Glomerular endothelial cell (primary cell): ENCODE measurements around the gene DENND1C. TPM values are rescaled to one million over a fixed set of nuclear protein-coding genes. Genes with fewer than 3 reads are reported as not detected.
A peak's percentile ranks its signal among the peaks of the same experiment; 100 is the strongest.

Source experiments
- DNase-seq: peaks from one replicate; pipeline ENCODE4 v3.0.0-alpha.2; 2011; ENCODE audit warnings: low read depth, low spot score; ENCODE audit errors: extremely low read depth
- total RNA-seq: library from RNA; depleted of rRNA; stranded (reverse); fragments of >200 nt; gene quantifications from 2 replicates; pipeline ENCODE4 v1.2.3, GENCODE V29; 2015

The DENND1C gene
- total RNA-seq, 1 donor from 2014 or later, result not detected

DNA sequence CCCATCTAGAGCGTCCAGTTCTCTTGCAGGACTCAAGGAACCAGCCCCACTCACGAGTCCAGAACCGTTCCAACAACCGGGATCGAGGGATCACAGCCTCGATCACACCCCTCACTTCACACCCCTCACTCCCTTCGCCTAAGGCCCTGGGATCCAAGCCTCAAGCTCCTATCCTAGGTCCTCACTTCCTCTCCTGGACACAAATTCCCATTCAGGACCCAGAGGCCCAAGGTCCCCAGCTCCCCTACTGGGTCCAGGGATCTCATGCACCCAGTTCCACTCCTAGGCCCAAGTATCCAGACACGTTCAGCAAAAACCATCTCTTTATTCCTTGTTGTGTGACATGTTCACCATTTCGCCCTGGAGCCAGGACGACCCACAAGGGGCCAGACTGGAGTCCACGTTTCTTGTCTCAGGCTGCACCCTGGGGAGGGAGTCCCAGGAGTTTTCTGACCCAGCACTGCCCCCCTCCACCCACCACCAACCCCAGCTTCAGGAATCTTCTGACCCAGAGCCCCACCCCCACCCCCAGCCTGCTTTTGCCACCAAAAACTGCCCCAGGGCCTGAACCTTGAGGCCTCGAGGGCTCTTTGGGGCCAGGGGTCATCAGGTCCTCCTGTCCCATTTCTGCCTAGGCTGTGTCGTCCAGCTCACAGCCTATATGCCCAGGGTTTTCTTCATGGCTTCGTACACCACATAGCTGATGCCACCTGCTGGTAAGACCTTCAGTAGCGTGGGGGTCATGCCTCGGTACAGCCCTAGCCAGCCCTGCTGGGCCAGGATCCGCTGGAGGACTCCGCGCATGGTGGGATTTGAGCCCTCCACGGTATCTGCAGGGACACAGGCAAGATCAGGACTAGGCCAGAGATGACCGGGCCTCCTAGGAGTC is 55.6 kb downstream of the DENND1C start:
- no peak for DNase-seq

DNA sequence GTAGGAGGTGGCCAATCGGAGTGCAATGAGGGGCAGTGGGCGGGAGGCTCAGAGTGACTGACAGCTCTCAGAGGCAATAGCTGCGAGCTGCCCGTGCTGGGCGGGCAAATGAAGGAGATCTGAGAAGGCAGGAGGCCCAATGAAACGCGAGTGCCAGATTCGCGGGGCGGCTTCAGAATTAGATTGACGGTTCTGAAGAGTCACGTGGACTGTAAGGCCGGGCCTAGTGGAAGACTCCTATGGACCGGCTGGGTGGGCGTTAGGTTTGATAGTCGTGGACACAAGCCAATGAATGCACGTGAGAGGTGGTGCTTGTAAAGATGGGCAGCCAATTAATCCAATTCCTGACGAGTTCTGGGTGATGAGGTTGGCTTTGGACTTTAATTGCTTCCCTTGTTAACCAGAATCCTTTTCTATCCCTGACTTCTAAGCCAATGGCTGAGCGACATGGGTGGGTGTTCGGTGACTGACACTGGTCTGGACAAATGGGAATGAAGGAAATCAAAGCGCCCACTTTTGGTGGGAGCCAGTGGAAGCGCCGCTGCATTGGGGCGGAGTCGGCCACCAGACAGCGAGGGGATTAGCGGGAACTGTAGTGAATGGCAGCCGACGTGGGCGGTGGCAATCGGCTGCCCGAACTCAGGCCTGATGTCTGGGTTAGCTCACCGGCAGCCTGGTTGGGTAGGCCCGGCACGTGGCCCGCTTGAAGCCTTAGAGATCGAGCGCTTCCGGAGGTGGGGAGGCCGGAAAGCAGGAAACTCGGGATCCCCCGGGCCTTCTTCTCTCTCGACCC is 56.5 kb downstream of the DENND1C start:
- DNase-seq, result peak; percentile 100

DNA sequence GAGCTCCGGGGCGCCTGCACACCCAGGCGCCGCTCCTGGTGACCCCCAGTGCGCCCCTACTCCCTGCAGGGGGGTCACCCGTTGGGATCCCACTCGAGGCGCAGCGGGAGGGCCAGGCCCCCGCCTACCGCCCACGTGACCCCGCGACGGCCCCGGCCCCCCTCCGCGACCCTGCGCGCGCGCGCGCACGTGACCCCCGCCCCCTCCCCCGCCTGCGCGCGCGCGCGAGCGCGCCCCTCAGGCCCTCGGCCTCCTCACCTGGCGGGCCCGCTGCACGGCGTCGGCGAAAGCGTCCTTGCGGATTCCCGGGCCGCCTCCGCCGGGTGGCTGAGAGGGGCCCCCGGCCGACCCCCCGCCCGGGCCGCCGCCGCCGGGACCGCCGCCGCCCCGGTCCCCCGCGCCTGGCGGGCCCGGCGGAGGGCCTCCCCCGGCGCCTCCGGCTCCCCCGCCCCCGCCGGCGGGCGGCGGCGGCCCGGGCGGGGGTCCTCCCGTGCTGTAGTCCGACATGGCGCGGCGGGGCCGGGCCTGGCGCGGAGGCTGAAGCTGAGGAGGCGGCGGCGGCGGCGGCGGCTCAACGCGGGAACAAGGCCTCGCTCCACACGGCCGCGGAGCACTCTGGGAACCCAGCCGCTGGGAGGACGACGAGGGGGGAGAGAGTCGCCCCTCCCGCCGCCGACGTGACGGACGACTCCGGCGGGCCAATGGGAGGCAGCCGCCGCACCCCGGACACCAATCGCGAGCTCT is 57.2 kb downstream of the DENND1C start, which contains the start of gene KHSRP:
Gene KHSRP, minus strand, starts transcription at position 617 of the 744 bp plus-strand sequence. Its CDS starts 110 bp downstream, at position 507.
- no peak for DNase-seq

DNA sequence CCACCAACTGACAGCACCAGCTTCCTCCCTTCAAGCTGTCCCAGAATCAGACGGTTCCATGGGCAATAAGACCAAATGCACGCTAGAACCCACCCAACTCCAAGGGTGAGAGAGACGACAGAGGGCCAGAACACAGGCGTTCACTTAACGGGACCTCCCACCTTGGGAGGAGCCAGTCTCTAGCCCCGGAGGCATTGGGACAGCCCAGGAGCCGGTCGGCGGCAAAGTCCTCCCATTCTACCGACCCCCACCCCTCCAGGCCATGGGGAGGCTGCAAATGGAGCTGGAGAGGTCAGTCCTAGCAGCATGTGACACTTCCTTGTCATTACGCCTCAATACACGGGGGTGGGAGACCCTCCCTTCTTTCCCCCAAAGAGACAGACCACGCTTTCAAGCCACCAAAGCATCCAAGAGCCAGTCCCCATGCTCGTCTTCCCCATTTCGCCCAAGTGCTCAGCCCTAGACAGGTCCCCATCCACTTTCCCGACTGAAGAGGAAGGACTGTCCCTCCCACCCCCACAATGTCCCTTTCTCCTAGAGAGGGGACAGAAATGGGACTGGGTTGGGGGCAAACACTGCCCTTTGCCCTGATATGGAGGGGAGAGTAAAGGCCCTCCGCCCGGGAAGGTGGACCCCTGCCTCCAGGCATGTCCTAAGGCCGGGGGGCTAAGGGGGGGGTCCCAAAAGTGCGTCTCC is 57.9 kb downstream of the DENND1C start:
- no peak for DNase-seq

DNA sequence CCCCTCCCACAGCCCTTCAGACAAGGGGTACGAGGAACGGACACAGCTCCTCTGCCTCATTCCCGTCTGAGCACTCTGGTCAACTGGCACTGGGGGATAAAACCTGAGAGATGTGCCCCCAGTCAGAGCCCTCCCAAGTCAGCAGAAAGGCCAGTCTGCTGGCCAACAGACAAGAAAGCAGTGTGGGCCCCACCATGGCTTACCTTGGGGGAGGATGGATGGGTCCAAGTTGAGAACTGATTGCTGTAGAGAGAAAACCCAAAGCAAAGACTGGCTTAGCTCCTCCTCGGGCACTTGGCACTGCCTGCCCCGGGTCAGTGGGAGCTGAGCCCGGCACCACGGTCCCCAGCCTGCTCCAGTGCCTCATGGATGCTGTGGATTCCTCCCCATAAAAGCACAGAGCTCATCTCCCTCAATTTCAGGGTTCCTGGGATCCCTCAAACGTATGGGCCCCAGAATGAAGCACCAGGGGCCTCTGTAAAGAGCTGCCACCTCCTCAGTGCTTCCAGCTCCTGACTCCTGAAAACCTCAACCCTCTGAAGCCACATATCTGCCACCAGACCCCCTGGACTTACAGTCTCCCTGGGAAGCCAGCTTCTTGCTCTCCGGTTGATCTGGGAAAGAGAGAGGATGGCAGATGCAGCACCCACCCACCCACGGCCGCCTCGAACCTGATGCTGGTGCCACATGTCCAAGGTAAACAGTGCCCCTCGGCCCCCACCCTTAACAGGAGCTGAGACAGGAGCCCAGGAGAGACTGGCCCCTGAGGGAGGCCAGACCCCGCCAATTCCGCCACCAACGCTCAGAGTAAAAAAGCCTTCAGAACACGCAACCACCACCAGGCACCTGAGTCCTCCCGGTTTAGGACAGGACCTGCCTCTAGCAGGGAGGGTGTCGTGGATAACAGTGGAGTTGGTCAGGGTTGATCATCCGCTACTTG is 60.2 kb downstream of the DENND1C start:
- no peak for DNase-seq

DNA sequence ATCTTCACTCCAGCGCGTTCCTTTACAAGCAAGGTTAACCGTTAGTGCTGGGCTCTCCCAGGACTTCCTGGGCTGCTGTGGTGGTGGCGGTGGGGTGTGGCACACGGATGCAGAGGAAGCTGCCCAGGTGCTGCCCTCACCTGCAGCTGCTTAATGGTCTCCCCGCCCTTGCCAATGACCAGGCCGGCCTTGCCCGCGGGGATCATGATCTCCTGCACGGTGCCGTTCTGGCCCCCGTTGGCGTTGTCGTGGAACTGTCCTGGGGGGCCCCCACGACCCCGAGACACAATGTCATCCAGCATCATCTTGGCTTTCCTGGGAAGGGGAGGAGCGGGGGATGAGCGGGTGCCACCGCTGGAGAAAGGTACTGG is 63.0 kb downstream of the DENND1C start:
- no peak for DNase-seq

DNA sequence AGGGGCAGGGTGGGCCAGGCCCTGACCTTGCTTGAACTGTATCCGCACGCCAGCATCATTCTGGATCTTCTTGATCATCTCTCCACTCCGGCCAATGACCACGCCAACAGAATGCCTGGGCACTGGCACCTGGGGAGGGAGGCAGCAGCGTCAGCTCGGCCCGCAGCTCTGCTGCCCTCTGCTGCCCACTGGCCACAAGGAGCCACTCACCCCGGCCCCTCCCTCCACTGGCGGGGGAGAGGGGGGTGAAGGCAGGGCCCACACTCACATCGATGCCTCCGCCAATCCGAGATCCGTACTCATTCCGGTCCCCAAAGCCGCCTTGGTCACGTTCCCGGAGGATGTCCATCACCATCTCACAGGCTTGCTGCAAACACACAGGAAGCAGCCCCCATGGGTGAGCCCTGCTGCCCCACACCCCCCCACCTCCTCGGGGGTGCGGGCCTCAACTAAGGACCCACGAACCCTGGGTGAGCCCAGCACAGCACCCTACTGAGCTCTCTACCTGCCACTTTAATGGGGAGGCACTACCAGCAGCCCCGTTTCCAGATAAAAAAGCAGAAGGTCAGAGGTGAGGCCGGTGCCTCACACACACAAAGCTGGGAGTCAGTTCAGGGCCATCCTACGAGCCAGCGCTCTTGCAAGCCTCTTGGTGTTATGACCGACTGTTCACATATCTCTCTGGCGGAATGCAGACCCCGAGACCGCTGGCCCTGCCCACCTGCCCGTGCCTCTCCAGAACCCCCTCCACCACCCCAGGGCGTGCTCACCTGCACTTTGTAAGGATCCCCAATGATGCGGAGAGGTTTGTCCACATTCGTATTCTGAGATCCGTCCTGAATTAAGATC is 63.6 kb downstream of the DENND1C start:
- no peak for DNase-seq

Other genes starting within 250 kb of the DENND1C start
- 23.3 and 32.2 TPM in 2 replicates for gene MLLT1, start 201.8 kb downstream of the DENND1C start, total RNA-seq
- not detected in 2 replicates for gene ACER1, start 148.2 kb downstream of the DENND1C start, total RNA-seq
- 119 and 129 TPM in 2 replicates for gene CLPP, start 120.3 kb downstream of the DENND1C start, total RNA-seq
- 50.4 and 51.5 TPM in 2 replicates for gene ALKBH7, start 109.0 kb downstream of the DENND1C start, total RNA-seq
- gene PSPN, start 105.9 kb downstream of the DENND1C start, total RNA-seq, result 1.3 TPM in 2 replicates
- gene GTF2F1, start 88.6 kb downstream of the DENND1C start, total RNA-seq, result 57.8 and 71.9 TPM in 2 replicates
- gene KHSRP, start 57.0 kb downstream of the DENND1C start, total RNA-seq, result 233 and 255 TPM in 2 replicates
- 0.70 TPM in 1 of 2 replicates, not detected in the other for gene SLC25A41, start 48.0 kb downstream of the DENND1C start, total RNA-seq
- gene SLC25A23, start 22.0 kb downstream of the DENND1C start, total RNA-seq, result 47.1 and 60.7 TPM in 2 replicates
- gene CRB3, start 17.5 kb downstream of the DENND1C start, total RNA-seq, result 0.34 TPM in 1 of 2 replicates, not detected in the other
- 3.7 TPM in 1 of 2 replicates, not detected in the other for gene TUBB4A, start 20.5 kb upstream of the DENND1C start, total RNA-seq
- 8.2 and 12.1 TPM in 2 replicates for gene TNFSF9, start 49.2 kb upstream of the DENND1C start, total RNA-seq
- gene CD70, start 109.4 kb upstream of the DENND1C start, total RNA-seq, result 7.8 and 8.9 TPM in 2 replicates
- gene TNFSF14, start 188.4 kb upstream of the DENND1C start, total RNA-seq, result not detected in 2 replicates
- 1.5 and 6.1 TPM in 2 replicates for gene C3, start 238.9 kb upstream of the DENND1C start, total RNA-seq